GM21447 (cell line): ENCODE measurements around the gene ESD.

ENCODE experiments used
- ATAC-seq: cut with Tn5 transposase; IDR thresholded peaks from one replicate; pipeline ENCODE4 v1.9.1; 2021; ENCODE audit not compliant: unreplicated experiment

The ESD gene

GRCh38 chr13:46748300-46748699, 48.7 kb downstream of the ESD start:
- no peak for ATAC-seq

GRCh38 chr13:46747031-46747820, 49.7 kb downstream of the ESD start:
- ATAC-seq: no peak

- no peak for ATAC-seq
Measured at GRCh38 chr13:46745706-46746105, 51.3 kb downstream of the ESD start.

- ATAC-seq: no peak
Measured at GRCh38 chr13:46745062-46745461, 51.9 kb downstream of the ESD start.

DNA sequence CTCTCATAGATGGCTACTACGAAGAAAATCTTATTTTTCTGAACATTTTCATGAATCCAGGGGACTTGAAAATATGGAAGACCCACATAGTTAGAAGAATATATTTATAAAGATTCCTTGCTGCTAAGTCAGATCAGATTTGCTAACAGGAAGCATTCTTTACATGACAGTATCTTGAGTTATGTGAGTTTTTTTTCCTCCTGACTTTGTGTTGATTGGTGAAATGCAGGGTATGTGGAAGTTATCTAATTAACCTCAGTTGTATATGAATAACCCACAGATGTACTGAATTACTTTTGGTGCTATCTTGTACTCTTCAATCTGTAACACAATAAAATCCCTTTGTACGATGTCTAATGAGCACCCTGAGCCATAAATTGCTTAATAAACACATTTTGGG, 53.8 kb downstream of the ESD start:
- ATAC-seq: no peak

DNA sequence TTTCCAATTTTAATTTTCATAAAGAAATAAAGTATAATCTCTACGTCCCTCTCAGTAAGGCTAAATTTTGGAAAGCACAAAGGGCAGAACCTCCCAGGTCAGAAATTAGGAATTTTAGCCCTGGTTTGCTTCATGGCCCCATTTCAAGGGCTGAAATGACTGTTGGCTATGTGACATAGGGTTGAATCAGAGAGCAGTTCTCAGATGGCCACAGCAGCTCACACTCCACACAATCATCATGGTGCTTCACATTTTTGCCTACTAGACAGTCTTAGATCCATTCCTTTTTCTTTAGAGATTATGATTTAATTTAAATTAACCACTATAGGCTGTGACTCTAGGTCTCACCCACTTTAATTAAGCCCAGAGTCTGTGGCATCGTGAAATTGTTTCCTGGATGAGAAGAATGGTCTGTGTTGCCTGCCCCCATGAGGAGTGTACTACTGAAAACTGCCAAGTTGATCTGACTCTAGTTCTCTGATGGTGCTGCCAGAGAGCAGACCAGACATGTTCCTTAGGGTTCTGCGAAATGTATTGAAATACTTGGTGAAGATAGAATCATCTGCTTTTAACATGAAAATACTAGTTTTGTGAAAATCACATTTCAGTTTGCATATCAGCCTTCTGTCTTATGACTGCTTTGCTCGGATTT, 57.4 kb downstream of the ESD start:
- ATAC-seq: no peak

DNA sequence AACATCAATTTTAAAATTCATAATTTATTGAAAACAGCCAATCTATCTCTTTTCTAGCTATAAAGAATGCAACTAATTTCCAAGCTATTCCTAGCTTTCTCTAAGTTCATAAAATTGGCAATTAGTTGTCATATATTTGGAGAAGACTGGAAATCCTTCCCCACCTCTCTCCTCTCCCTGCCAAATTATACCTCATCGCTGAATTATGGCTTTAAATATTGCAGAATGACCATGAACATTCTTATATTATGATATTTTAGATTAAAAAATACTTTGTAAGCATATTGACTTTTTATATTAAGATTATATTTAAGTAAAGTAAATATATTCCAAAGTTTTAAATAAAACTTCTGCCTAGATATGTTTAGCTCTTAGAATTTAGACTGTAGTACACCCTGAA, 58.2 kb downstream of the ESD start:
- ATAC-seq: no peak

DNA sequence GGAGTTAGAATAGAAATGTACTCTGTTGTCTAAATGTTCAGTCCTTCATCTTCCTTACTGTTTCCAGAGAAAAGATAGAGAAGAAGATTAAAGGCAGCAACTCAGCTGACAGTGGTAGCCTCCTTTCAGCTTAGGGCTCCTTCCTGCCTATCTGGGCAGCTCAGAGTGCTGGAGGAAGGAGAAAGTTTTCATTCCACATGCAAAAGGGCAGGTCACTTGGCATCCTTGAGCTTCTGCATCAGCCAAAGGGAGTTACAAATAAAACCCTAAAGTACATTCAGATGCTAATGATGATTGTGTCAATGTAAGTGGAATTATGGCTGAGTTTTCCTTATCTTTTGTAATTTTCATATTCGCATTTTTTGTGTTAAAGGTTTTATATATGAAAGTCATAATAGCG, 58.9 kb downstream of the ESD start:
- no peak for ATAC-seq

DNA sequence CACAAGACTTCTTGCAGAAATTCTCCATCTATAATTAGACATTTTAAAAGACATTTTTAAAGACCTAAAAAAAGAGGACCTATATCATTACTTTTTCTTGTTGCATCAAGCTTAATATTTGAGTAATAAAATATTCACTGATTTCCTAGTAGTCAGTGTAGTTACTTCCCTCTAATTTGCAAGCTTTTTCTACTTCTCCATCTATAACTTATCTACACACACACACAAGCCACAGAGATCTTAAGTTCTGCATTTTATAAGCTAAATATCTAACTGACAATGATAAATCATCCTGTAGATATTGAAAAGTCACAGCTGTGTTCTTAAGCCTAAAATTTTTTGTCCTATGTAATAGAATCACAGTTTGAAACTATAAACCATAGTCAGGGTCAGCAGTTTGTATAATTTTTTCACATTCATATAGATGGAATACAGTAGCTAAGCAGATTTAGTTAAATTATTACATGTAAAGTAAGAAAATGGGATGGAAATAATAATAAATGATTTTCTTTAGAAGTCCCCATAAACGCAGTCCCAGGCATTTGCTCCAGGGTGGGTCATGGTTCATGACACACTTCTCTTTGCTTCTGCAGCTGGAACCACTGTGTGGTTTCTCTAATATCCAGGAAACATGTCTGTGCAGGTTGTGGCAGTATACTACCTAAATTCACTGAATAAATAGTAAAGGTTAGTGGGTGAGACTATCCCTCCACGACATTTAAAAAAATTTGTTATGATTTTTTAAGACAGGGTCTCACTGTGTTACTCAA, 60.2 kb downstream of the ESD start:
- ATAC-seq: no peak

DNA sequence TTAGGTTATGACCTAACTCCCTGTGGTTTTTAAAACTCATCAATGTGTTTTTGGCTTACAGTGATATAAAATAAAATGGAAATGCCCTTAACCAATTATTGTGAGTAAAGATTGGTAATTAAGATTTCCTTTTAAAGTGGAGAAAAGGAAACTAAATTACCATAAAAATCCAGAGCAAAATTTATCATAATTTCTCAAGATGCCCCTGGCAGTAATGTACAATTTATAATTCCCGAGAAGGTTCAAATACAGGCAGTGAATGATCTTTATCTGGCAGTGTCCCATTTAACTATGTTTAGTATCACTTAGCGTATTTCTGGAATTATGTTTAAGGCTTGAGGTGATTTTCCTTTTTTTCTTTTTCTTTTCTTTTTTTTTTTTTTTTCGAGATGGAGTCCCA, 61.5 kb downstream of the ESD start:
- no peak for ATAC-seq

- no peak for ATAC-seq
Measured at GRCh38 chr13:46731535-46731934, 65.4 kb downstream of the ESD start.

GRCh38 chr13:46728777-46729176, 68.2 kb downstream of the ESD start:
- ATAC-seq: no peak

- ATAC-seq: no peak
Measured at GRCh38 chr13:46726347-46726746, 70.6 kb downstream of the ESD start.
